RWPE1 (cell line): ENCODE measurements around the gene ELN.

Experiments
- CTCF ChIA-PET: fragments of 350-600 bp; sonication (Branson Sonifier 250); formaldehyde crosslinking; extraction: SDS; loops from one replicate; lab custom pipeline; 2021; lab: Yijun Ruan, JAX
- POLR2A ChIA-PET: fragments of 400-600 bp; formaldehyde crosslinking; extraction: SDS; loops from one replicate; lab custom pipeline; 2020; ENCODE audit warnings: antibody characterized with exemption; ENCODE audit not compliant: low non-redundant PET; lab: Yijun Ruan, JAX
- DNase-seq: peaks from one replicate; pipeline ENCODE4 v3.0.0; 2012; ENCODE audit warnings: low spot score
- H3K27ac ChIP-seq: fragments of 450-650 bp; 2 replicates; pipeline ENCODE4 v1.5.1; 2017
- TF ChIP-seq, protein P1 (sequence below): fragments of 450-650 bp; conservative IDR thresholded peaks from 2 replicates; pipeline ENCODE4 v1.5.1; 2017; ENCODE audit warnings: low read depth, mild to moderate bottlenecking

ELN gene

DNA sequence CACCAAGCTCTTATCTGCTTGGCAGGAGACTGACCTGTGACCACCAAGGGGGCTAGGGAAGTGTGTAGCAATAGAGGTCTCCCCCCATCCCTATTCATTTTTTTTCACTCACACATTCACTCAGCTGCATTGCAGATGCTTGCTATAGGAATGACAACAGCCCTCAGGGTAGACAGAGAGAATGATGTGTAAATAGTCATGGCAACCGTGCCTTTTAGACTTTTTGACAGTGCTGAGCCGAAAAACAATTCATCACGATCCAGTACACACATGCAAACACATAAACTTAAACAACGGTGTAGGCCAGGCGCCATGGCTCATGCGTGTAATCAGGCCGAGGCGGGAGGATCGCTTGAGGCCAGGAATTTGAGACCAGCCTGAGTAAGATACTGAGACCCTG is 7.6 kb upstream of the ELN start:
- ChIA-PET POLR2A (no interaction called here), CTCF (interaction anchor here (0.6 kb wide), 1 partner anchor 24 kb away, joined by 3 read pairs; no protein-coding TSS in a partner anchor)
- TF ChIP-seq, protein P1, sequence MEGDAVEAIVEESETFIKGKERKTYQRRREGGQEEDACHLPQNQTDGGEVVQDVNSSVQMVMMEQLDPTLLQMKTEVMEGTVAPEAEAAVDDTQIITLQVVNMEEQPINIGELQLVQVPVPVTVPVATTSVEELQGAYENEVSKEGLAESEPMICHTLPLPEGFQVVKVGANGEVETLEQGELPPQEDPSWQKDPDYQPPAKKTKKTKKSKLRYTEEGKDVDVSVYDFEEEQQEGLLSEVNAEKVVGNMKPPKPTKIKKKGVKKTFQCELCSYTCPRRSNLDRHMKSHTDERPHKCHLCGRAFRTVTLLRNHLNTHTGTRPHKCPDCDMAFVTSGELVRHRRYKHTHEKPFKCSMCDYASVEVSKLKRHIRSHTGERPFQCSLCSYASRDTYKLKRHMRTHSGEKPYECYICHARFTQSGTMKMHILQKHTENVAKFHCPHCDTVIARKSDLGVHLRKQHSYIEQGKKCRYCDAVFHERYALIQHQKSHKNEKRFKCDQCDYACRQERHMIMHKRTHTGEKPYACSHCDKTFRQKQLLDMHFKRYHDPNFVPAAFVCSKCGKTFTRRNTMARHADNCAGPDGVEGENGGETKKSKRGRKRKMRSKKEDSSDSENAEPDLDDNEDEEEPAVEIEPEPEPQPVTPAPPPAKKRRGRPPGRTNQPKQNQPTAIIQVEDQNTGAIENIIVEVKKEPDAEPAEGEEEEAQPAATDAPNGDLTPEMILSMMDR: no peak
- H3K27ac ChIP-seq: no peak overlapping the region
- DNase-seq: no peak

DNA sequence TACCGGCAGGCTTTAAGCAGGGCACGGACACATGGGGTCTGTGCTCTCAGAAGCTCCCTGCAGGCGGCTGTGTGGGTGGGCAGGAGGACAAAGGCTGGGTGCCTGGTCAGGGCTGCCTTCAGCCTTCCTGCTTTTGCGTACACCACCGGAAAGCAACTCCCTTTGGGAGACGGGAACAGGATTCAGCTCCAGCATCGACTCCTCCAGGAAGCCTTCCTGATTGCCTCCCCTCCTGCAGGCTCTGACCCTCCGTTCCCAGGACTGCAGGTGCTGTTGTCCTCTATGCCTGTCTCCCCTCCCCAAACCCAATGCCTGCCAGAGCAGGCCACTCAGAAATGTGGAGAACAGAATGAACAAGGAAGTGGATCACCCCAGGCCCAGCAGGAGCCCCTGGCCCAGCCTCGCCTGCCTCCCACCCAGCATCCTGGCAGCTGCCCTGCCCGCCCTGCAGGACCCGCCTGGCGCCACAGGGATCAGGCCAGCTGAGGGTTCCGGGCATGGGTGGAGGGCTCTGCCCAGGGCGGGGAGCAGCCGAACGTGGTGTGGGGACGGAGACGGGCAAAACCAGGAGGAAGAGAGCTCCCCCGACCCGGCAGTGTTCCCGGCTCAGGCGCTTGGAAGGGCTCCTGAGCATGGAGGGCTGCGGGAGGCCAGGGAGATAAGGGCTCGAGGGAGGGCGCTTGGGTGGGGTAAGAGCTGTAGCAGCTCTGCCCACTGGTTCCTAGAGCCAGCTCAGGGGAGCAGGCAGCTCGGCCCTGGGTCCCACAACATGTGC is 6.2 kb upstream of the ELN start:
- TF ChIP-seq, protein P1: no peak
- POLR2A ChIA-PET: no interaction called here
- peak overlapping the region; percentile 53 for H3K27ac ChIP-seq
- CTCF ChIA-PET: interaction anchor here (0.6 kb wide), 1 partner anchor 185 kb away, joined by 3 read pairs; no protein-coding TSS in a partner anchor
- no peak for DNase-seq

DNA sequence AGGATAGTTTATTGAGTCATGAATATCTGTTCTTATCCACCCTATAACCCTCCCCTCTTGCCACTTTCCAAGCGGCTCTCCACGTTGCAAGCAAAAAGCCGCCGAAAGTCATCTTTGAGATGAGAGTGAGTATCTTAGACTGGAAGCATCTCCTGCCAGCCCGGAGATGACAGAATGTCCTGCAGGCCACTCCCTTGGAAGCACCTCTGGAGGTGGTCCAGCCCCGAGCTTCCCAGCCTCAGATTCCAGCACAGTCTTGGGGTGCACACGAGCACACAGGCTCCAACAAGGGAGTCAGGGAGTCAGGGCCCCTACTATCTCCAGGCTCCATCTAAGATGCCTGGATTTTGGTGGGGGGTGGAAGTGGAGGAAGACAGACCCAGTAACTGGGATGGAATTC is 5.5 kb upstream of the ELN start:
- H3K27ac ChIP-seq: peak overlapping the region; percentile 53
- POLR2A ChIA-PET: no interaction called here
- DNase-seq: no peak
- CTCF ChIA-PET: interaction anchor here (0.5 kb wide), 1 partner anchor 172 kb away, joined by 3 read pairs; no protein-coding TSS in a partner anchor
- TF ChIP-seq, protein P1: no peak

DNA sequence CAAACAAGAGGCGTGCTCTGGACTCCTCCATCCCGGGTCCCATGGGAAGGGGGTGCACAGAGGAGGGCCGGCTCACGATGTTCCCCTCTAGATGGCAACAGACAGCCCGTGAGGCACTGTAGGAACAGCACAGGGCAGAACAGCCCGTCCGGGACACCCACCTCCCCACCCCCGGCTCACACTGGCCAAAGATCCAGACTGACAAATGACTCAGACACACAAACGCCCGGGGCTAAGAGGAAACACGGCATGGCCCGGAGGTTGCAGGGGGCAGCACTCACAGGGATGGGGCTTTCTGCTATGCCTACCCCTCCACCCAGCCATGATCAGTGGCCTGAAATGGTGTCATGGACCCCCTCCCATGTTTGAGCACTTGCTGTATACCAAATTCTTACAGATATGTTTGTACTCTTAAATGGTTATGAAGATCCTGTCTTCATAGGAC is 4.9 kb upstream of the ELN start:
- peak; percentile 82 for DNase-seq
- CTCF ChIA-PET: interaction anchor here (0.5 kb wide), 1 partner anchor 172 kb away, joined by 3 read pairs; no protein-coding TSS in a partner anchor
- POLR2A ChIA-PET: no interaction called here
- TF ChIP-seq, protein P1: no peak
- H3K27ac ChIP-seq: peak overlapping the region; percentile 53

DNA sequence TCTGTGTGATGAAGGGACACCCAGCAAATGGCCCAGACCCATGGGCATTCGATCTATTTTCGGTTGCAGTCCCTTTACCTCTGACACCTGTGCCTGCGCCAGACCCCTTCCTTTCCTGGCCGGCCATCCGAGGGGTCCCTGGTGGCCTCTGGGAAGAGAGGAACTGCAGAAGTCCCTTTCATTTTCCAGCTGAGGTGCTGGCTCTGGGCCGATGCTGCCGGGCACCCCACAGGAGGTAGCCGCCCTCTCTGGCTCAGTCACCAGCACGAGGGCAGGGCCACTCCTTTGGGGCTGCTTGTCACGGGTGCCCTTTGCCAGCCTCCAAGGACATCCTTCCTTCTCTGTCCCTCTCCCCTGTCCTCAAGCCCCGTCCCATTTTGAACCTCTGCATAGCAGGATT is 4.2 kb upstream of the ELN start:
- ChIA-PET POLR2A (no interaction called here), CTCF (no interaction called here)

DNA sequence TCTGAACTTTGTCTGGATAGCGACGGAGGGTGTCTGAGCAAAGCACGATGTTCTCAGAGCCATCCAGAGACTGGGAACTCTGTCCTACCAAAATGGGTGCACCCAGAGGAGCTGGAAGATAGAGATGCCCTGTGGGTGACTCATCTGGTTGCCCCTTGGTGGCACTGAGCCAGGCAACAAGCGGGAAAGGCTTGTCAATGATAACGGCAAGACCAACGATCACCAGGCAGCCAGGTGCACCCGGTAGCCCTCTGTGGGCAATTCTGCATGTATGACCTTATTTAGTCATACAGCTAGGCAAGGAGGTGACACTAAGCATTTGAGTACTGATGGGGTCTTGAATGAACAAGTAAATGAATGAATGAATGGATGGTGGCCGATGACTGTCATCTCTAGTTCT is 2.8 kb upstream of the ELN start:
- POLR2A ChIA-PET: no interaction called here

More for the DNA sequence above, 4.2 kb upstream of the ELN start:
- DNase-seq: no peak
- TF ChIP-seq, protein P1: no peak
- H3K27ac ChIP-seq: peak overlapping the region; percentile 53; the same call in 1 of the 2 replicates

More for the DNA sequence above, 2.8 kb upstream of the ELN start:
- TF ChIP-seq, protein P1: no peak
- CTCF ChIA-PET: interaction anchor here (0.5 to 2.0 kb wide), 8 partner anchors 10 to 181 kb away, joined by 3 to 17 read pairs (median 3); no protein-coding TSS in a partner anchor
- no peak for DNase-seq
- H3K27ac ChIP-seq: no peak overlapping the region; the same call in 1 of the 2 replicates
